PC-3 (cell line): Measurements from ENCODE around the gene WDR83. TPM values are rescaled to one million over a fixed set of nuclear protein-coding genes. Genes with fewer than 3 reads are reported as not detected.

Experiments used
- ATAC-seq: fragments of 200-7000 bp; cut with Tn5 transposase; 2 replicates; pipeline ENCODE4 v1.9.1; 2020; ENCODE audit warnings: mild to moderate bottlenecking, moderate library complexity
- BruUV-seq: library from RNA; stranded (reverse); fragments of 400-500 nt; replicated peaks from 2 replicates; lab custom pipeline; 2021; lab: Mats Ljungman, UMichigan
- CTCF ChIA-PET: fragments of 300-600 bp; sonication (Branson Sonifier 250); formaldehyde crosslinking; loops from one replicate; lab custom pipeline; 2022; ENCODE audit warnings: antibody characterized with exemption; lab: Charles Lee
- POLR2A ChIA-PET: fragments of 300-600 bp; sonication (Branson Sonifier 250); formaldehyde crosslinking; loops from one replicate; lab custom pipeline; 2022; ENCODE audit warnings: antibody characterized with exemption; ENCODE audit not compliant: unreplicated experiment; lab: Charles Lee
- DNase-seq: peaks from one replicate; pipeline ENCODE4 v3.0.0-alpha.2; 2015
- H2AFZ ChIP-seq: fragments of 300-600 bp; sonication (generic); 2 replicates; pipeline ENCODE4 v1.6.0; 2016; ENCODE audit warnings: antibody characterized with exemption, low read length
- H3F3A ChIP-seq: fragments of 300-600 bp; sonication (generic); one replicate; pipeline ENCODE4 v1.6.0; 2017; ENCODE audit warnings: antibody characterized with exemption, low read length, control low read depth, mild to moderate bottlenecking; ENCODE audit not compliant: unreplicated experiment
- H3K27ac ChIP-seq: fragments of 300-600 bp; sonication (generic); 2 replicates; pipeline ENCODE4 v1.5.1; 2016; ENCODE audit warnings: mild to moderate bottlenecking, low read length
- H3K27me3 ChIP-seq: fragments of 300-600 bp; sonication (generic); 2 replicates; pipeline ENCODE4 v1.6.1; 2016; ENCODE audit warnings: low read length, mixed read lengths
- H3K36me3 ChIP-seq: fragments of 300-600 bp; sonication (generic); 2 replicates; pipeline ENCODE4 v1.6.1; 2016; ENCODE audit warnings: low read depth, mixed run types, low read length, mixed read lengths
- H3K4me1 ChIP-seq: fragments of 300-600 bp; sonication (generic); 2 replicates; pipeline ENCODE4 v1.5.1; 2016; ENCODE audit warnings: low read length; ENCODE audit not compliant: insufficient read depth
- H3K4me2 ChIP-seq: fragments of 300-600 bp; sonication (generic); 2 replicates; pipeline ENCODE4 v1.6.0; 2016; ENCODE audit warnings: low read length
- H3K4me3 ChIP-seq: fragments of 300-600 bp; sonication (generic); 2 replicates; pipeline ENCODE4 v1.5.1; 2016; ENCODE audit warnings: mild to moderate bottlenecking, low read length, mixed read lengths
- H3K79me2 ChIP-seq: fragments of 300-600 bp; sonication (generic); 2 replicates; pipeline ENCODE4 v1.6.1; 2017; ENCODE audit warnings: low read length, mixed read lengths
- H3K9ac ChIP-seq: fragments of 300-600 bp; sonication (generic); 2 replicates; pipeline ENCODE4 v1.6.0; 2016; ENCODE audit warnings: mild to moderate bottlenecking, low read length
- H3K9me2 ChIP-seq: fragments of 300-600 bp; sonication (generic); replicated peaks from 2 replicates; pipeline ENCODE4 v1.6.1; 2016; ENCODE audit warnings: mixed run types, low read length, mixed read lengths
- H3K9me3 ChIP-seq: fragments of 300-600 bp; sonication (generic); 2 replicates; pipeline ENCODE4 v1.6.1; 2016; ENCODE audit warnings: low read length, mixed read lengths
- H4K20me1 ChIP-seq: fragments of 300-600 bp; sonication (generic); 2 replicates; pipeline ENCODE4 v1.6.1; 2016; ENCODE audit warnings: low read length, mixed read lengths
- CTCF ChIP-seq: fragments of 300-600 bp; sonication (generic); conservative IDR thresholded peaks from 2 replicates; pipeline ENCODE4 v1.5.1; 2017; ENCODE audit warnings: antibody characterized with exemption, low read depth, mild to moderate bottlenecking, low read length
- EZH2 ChIP-seq: fragments of 300-600 bp; sonication (generic); IDR thresholded peaks from one replicate; pipeline ENCODE4 v1.6.1; 2017; ENCODE audit warnings: antibody characterized with exemption, mild to moderate bottlenecking, low read length; ENCODE audit not compliant: unreplicated experiment
- EZH2phosphoT487 ChIP-seq: fragments of 300-600 bp; sonication (generic); IDR thresholded peaks from 2 replicates; pipeline ENCODE4 v1.6.1; 2018; ENCODE audit warnings: mild to moderate bottlenecking, antibody characterized with exemption, low read length, borderline replicate concordance
- intact Hi-C: fragments of 100-400 bp; cut with micrococcal nuclease; formaldehyde crosslinking; loops from 2 replicates; pipeline ENCODE4 v1.9.0; 2023
- total RNA-seq: library from RNA; depleted of rRNA; stranded (reverse); fragments of >200 nt; gene quantifications from 2 replicates; pipeline ENCODE4 v1.2.3, GENCODE V29; 2014

WDR83 gene
- total RNA-seq, 1 experiment from 2014 or later, result 39.5 TPM

GRCh38 chr19:12670159-12670928, 3.7 kb downstream of the WDR83 start:
- no peak for ATAC-seq

GRCh38 chr19:12672744-12673143, 6.1 kb downstream of the WDR83 start:
- no peaks in the 10 kb centered on the region for H3F3A ChIP-seq
- H3K9me3 ChIP-seq, result no peaks in the 10 kb centered on the region
- peaks cover 34% of the 10 kb centered on the region for H3K36me3 ChIP-seq
- H2AFZ ChIP-seq, result no peak overlapping the region
- no peak overlapping the region for H3K4me3 ChIP-seq
- peaks cover 6% of the 10 kb centered on the region; the same call in 1 of the 2 replicates for H4K20me1 ChIP-seq
- no peaks in the 10 kb centered on the region for H3K9me2 ChIP-seq
- no peak overlapping the region for H3K9ac ChIP-seq
- no peaks in the 10 kb centered on the region for H3K27me3 ChIP-seq
- TF ChIP-seq EZH2, result no peak
- TF ChIP-seq EZH2phosphoT487, result no peak
- no peak for TF ChIP-seq CTCF
- no TSS peak for BruUV-seq
- peaks cover 40% of the 10 kb centered on the region for H3K79me2 ChIP-seq
- no peak overlapping the region for H3K27ac ChIP-seq
- CTCF ChIA-PET, result interaction anchor here (1.2 kb wide), 1 partner anchor 107 kb away, joined by 12 read pairs; no protein-coding TSS in a partner anchor
- POLR2A ChIA-PET, result interaction anchor here (0.6 kb wide), 1 partner anchor 64 kb away, joined by 5 read pairs; no protein-coding TSS in a partner anchor
- DNase-seq (no peak), ATAC-seq (no peak)
- H3K4me2 ChIP-seq, result no peak overlapping the region
- intact Hi-C loops, result loop anchor here (1.0 kb wide), 1 partner anchor 108 kb away; no protein-coding TSS in a partner anchor
- H3K4me1 ChIP-seq, result peaks cover 15% of the 10 kb centered on the region

More at GRCh38 chr19:12670159-12670928, 3.7 kb downstream of the WDR83 start:
- H4K20me1 ChIP-seq, result no peaks in the 10 kb centered on the region
- H3K4me1 ChIP-seq, result peaks cover 32% of the 10 kb centered on the region
- CTCF ChIA-PET, result interaction anchor here (1.2 kb wide), 1 partner anchor 178 kb away, joined by 5 read pairs; no protein-coding TSS in a partner anchor
- intact Hi-C loops, result no loop called here
- H3F3A ChIP-seq, result no peaks in the 10 kb centered on the region
- H3K9me3 ChIP-seq, result no peaks in the 10 kb centered on the region
- TF ChIP-seq EZH2phosphoT487 (no peak), EZH2 (no peak), CTCF (no peak)
- peak overlapping the region; percentile 71; the same call in 1 of the 2 replicates for H3K27ac ChIP-seq
- peak overlapping the region; percentile 93 for H3K4me2 ChIP-seq
- H3K9ac ChIP-seq, result peak overlapping the region; percentile 91
- H3K79me2 ChIP-seq, result peaks cover 56% of the 10 kb centered on the region
- no peak for DNase-seq
- POLR2A ChIA-PET, result no interaction called here
- peaks cover 14% of the 10 kb centered on the region for H3K36me3 ChIP-seq
- H3K27me3 ChIP-seq, result no peaks in the 10 kb centered on the region
- no TSS peak for BruUV-seq
- H3K9me2 ChIP-seq, result no peaks in the 10 kb centered on the region
- H3K4me3 ChIP-seq, result peak overlapping the region; percentile 88
- H2AFZ ChIP-seq, result peak overlapping the region; percentile 89

- Histone ChIP-seq H2AFZ (no peak overlapping the region), H3F3A (no peaks in the 10 kb centered on the region), H3K27me3 (no peaks in the 10 kb centered on the region), H3K4me1 (peaks cover 4% of the 10 kb centered on the region; the same call in 1 of the 2 replicates), H3K9me2 (no peaks in the 10 kb centered on the region), H3K36me3 (peaks cover 48% of the 10 kb centered on the region), H3K4me2 (no peak overlapping the region), H3K9ac (no peak overlapping the region), H4K20me1 (peaks cover 6% of the 10 kb centered on the region; the same call in 1 of the 2 replicates), H3K4me3 (no peak overlapping the region), H3K79me2 (peaks cover 31% of the 10 kb centered on the region), H3K9me3 (no peaks in the 10 kb centered on the region), H3K27ac (no peak overlapping the region)
- TF ChIP-seq EZH2 (no peak), EZH2phosphoT487 (no peak), CTCF (no peak)
- POLR2A ChIA-PET, result no interaction called here
- ATAC-seq (no peak), DNase-seq (no peak)
- intact Hi-C loops, result no loop called here
- CTCF ChIA-PET, result no interaction called here
- BruUV-seq, result no TSS peak
Observed at GRCh38 chr19:12675399-12675798, 8.8 kb downstream of the WDR83 start.
